Calu3 (cell line): ENCODE measurements around the gene SIPA1L3. TPM values are rescaled to one million over a fixed set of nuclear protein-coding genes. Genes with fewer than 3 reads are reported as not detected.
A peak's percentile ranks its signal among the peaks of the same experiment; 100 is the strongest.

Source experiments
- BruUV-seq: library from RNA; stranded (reverse); fragments of 400-500 nt; replicated peaks from 2 replicates; lab custom pipeline; 2021; lab: Mats Ljungman, UMichigan
- CTCF ChIA-PET: fragments of 300-600 bp; sonication (Branson Sonifier 250); formaldehyde crosslinking; loops from one replicate; lab custom pipeline; 2022; ENCODE audit warnings: antibody characterized with exemption; lab: Charles Lee
- DNase-seq: peaks from one replicate; pipeline ENCODE4 v3.0.0; 2022
- H3K27ac Mint-ChIP-seq: one replicate; pipeline ENCODE4 v1.8.0; 2022; ENCODE audit warnings: mixed read lengths; ENCODE audit not compliant: unreplicated experiment
- H3K27me3 Mint-ChIP-seq: one replicate; pipeline ENCODE4 v1.8.0; 2022; ENCODE audit warnings: mixed read lengths; ENCODE audit not compliant: unreplicated experiment
- H3K36me3 Mint-ChIP-seq: one replicate; pipeline ENCODE4 v1.8.0; 2022; ENCODE audit warnings: mild to moderate bottlenecking, moderate library complexity, mixed read lengths; ENCODE audit not compliant: insufficient read depth, unreplicated experiment
- H3K4me1 Mint-ChIP-seq: one replicate; pipeline ENCODE4 v1.8.0; 2022; ENCODE audit warnings: mild to moderate bottlenecking, low read depth, mixed read lengths; ENCODE audit not compliant: unreplicated experiment
- H3K4me3 Mint-ChIP-seq: one replicate; pipeline ENCODE4 v1.8.0; 2022; ENCODE audit warnings: mild to moderate bottlenecking, low read depth, moderate library complexity, mixed read lengths; ENCODE audit not compliant: unreplicated experiment
- H3K9me3 Mint-ChIP-seq: one replicate; pipeline ENCODE4 v1.8.0; 2022; ENCODE audit warnings: low read depth, mixed read lengths; ENCODE audit not compliant: unreplicated experiment
- CTCF ChIP-seq: fragments of 200-600 bp; IDR thresholded peaks from one replicate; pipeline ENCODE4 v1.8.0; 2022; ENCODE audit warnings: antibody characterized with exemption; ENCODE audit not compliant: unreplicated experiment
- intact Hi-C: fragments of 100-400 bp; cut with micrococcal nuclease; formaldehyde crosslinking; loops from one replicate; pipeline ENCODE4 v1.10.0; 2022; ENCODE audit not compliant: unreplicated experiment
- total RNA-seq: library from RNA; stranded (reverse); gene quantifications from 2 replicates; pipeline ENCODE4 v1.2.3, GENCODE V29; 2022

SIPA1L3 gene
- total RNA-seq, 1 experiment from 2014 or later: 127 TPM

- no peaks in the 10 kb centered on the region for H3K4me1 Mint-ChIP-seq
- peaks cover 8% of the 10 kb centered on the region for H3K9me3 Mint-ChIP-seq
- H3K27ac Mint-ChIP-seq: no peak overlapping the region
- H3K36me3 Mint-ChIP-seq: peaks cover 65% of the 10 kb centered on the region
- H3K4me3 Mint-ChIP-seq: no peak overlapping the region
- CTCF ChIA-PET: no interaction called here
- no TSS peak for BruUV-seq
- no peak for DNase-seq
- TF ChIP-seq CTCF: no peak
- intact Hi-C loops: no loop called here
- no peaks in the 10 kb centered on the region for H3K27me3 Mint-ChIP-seq
Observed at GRCh38 chr19:38101723-38102122, 194.7 kb downstream of the SIPA1L3 start.

DNA sequence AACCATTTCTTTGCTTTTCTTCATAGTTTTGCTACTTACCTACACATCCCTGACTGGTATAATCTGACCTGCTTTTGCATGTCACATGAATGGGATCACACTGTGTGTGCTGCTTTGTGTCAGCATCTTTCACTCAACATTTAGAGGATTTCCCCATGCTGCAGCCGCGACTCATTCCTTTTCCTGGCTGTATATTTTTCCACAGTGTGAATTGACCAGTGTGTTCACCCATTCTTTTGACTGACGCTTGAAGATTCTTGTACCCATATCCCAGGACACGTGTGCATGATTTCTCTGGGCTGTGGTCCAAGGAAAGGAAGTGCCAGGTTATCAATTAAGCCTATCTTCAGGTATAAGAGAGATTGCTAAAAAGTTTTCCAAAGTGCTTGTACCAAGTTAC lies 198.6 kb downstream of the SIPA1L3 start:
- peaks cover 61% of the 10 kb centered on the region for H3K36me3 Mint-ChIP-seq
- H3K27me3 Mint-ChIP-seq: no peaks in the 10 kb centered on the region
- DNase-seq: no peak
- CTCF ChIA-PET: no interaction called here
- no peak for TF ChIP-seq CTCF
- no TSS peak for BruUV-seq
- no peaks in the 10 kb centered on the region for H3K4me1 Mint-ChIP-seq
- no peak overlapping the region for H3K4me3 Mint-ChIP-seq
- H3K9me3 Mint-ChIP-seq: no peaks in the 10 kb centered on the region
- no peak overlapping the region for H3K27ac Mint-ChIP-seq
- intact Hi-C loops: no loop called here

GRCh38 chr19:38107129-38107528 lies 200.1 kb downstream of the SIPA1L3 start:
- CTCF ChIA-PET: no interaction called here
- no TSS peak for BruUV-seq
- Mint-ChIP-seq H3K27me3 (no peaks in the 10 kb centered on the region), H3K4me3 (no peak overlapping the region), H3K4me1 (no peaks in the 10 kb centered on the region), H3K27ac (peak overlapping the region; percentile 15), H3K36me3 (peaks cover 57% of the 10 kb centered on the region), H3K9me3 (no peaks in the 10 kb centered on the region)
- intact Hi-C loops: no loop called here
- no peak for TF ChIP-seq CTCF
- DNase-seq: no peak

GRCh38 chr19:38111898-38112297 lies 204.9 kb downstream of the SIPA1L3 start:
- Mint-ChIP-seq H3K4me3 (no peak overlapping the region), H3K36me3 (peaks cover 57% of the 10 kb centered on the region), H3K27me3 (no peaks in the 10 kb centered on the region), H3K27ac (no peak overlapping the region), H3K9me3 (no peaks in the 10 kb centered on the region), H3K4me1 (no peaks in the 10 kb centered on the region)
- CTCF ChIA-PET: no interaction called here
- no peak for DNase-seq
- BruUV-seq: no TSS peak
- intact Hi-C loops: no loop called here
- no peak for TF ChIP-seq CTCF
